SK-N-SH (cell line): ENCODE measurements around the gene TUBB1.

Experiments used
- CHD2 ChIP-seq: fragments of 150-350 bp; IDR thresholded peaks from 2 replicates; pipeline ENCODE4 v1.6.1; 2018; ENCODE audit warnings: low read length; ENCODE audit not compliant: partially characterized antibody
- CTCF ChIP-seq: fragments of 200-600 bp; sonication (generic); IDR thresholded peaks from 2 replicates; pipeline ENCODE4 v1.6.1; 2017; ENCODE audit warnings: antibody characterized with exemption, mild to moderate bottlenecking, moderate library complexity
- EZH2phosphoT487 ChIP-seq: fragments of 200-600 bp; sonication (generic); IDR thresholded peaks from 2 replicates; pipeline ENCODE4 v1.6.1; 2017; ENCODE audit warnings: low read depth, mixed run types, mild to moderate bottlenecking, antibody characterized with exemption, moderate library complexity, borderline replicate concordance
- FOXM1 ChIP-seq: IDR thresholded peaks from 2 replicates; pipeline ENCODE4 v1.4.0; 2012; ENCODE audit warnings: low read depth, mild to moderate bottlenecking
- MXI1 ChIP-seq: IDR thresholded peaks from 2 replicates; pipeline ENCODE4 v1.6.1; 2012; ENCODE audit warnings: mild to moderate bottlenecking, low read depth, low read length, improper control_type of control experiment
- PBX3 ChIP-seq: IDR thresholded peaks from 2 replicates; pipeline ENCODE4; 2012
- POLR2AphosphoS5 ChIP-seq: IDR thresholded peaks from 2 replicates; pipeline ENCODE4 v1.6.1; 2012; ENCODE audit warnings: low read depth, low read length
- RFX5 ChIP-seq: IDR thresholded peaks from 2 replicates; pipeline ENCODE4 v1.6.1; 2012; ENCODE audit warnings: mild to moderate bottlenecking, improper control_type of control experiment, low read length
- SIN3A ChIP-seq: IDR thresholded peaks from 2 replicates; pipeline ENCODE4 v1.6.1; 2012; ENCODE audit warnings: low read depth, mild to moderate bottlenecking, low read length, moderate library complexity, borderline replicate concordance
- SMC3 ChIP-seq: IDR thresholded peaks from 2 replicates; pipeline ENCODE4 v1.6.1; 2012; ENCODE audit warnings: low read depth, low read length, improper control_type of control experiment
- TEAD4 ChIP-seq: IDR thresholded peaks from 2 replicates; pipeline ENCODE4 v1.4.0; 2012; ENCODE audit warnings: mild to moderate bottlenecking, borderline replicate concordance; ENCODE audit not compliant: insufficient read depth
- ZBTB33 ChIP-seq: IDR thresholded peaks from 2 replicates; pipeline ENCODE4 v1.4.0; 2012; ENCODE audit warnings: low read depth, borderline replicate concordance

- TF ChIP-seq SIN3A (no peak), ZBTB33 (no peak), CTCF (no peak), RFX5 (no peak), SMC3 (no peak), FOXM1 (no peak), POLR2AphosphoS5 (no peak), TEAD4 (no peak), CHD2 (no peak), EZH2phosphoT487 (no peak), MXI1 (no peak), PBX3 (no peak)
Measured at GRCh38 chr20:59064214-59064722, 45.0 kb downstream of the TUBB1 start.
